NCI-H128 (cell line): ENCODE results near the gene OSBPL5.

ENCODE experiments used
- DNase-seq: peaks from one replicate; lab custom pipeline; 2025; ENCODE audit not compliant: unreplicated experiment; lab: John Stamatoyannopoulos, UW

Gene OSBPL5

DNA sequence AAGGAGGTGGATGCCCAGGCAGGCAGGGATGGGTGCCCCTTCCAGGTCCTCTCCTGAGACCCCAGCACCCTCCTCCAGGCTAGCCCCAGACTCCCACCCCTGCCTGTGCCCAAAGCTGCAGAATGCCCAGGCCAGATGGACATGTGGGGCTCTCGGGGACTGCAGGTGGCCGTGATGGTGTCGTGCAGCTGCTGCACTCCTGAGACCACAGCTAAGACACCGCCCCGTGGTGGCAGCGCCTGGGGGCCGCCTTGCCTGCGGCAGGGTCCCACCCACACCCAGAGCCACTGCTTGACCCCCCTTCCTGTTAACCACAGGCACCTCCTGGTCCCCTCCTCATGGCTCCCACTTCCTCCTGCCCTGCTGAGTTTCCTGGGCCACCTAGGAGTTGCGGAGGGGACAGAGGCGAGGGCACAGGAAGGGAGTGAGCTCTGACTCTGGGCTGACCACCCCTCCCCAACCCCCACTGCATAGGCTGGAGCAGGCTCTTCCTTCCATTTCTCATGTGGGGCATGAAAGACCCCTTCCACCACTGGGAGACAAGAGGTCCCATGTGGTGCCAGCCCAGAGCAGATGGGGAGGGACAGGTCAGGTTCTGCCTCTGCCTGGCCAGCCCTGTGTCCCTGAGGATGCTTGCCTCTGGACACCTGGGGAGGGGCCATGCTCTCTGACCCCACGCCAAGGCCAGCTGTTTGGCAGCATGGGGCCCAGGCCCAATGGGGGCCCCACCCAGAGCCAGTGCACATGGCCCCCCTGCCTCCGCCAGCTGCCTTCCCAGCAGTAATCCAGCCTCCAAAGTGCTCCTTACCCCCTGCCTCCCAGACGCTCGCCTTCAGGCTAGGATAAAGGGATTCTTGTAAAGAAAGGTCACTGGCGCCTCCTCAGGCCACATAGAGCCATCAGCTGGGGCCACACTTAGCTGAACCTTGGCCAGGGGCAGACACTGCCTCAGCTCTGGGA is 29.3 kb downstream of the OSBPL5 start:
- DNase-seq, result no peak

DNA sequence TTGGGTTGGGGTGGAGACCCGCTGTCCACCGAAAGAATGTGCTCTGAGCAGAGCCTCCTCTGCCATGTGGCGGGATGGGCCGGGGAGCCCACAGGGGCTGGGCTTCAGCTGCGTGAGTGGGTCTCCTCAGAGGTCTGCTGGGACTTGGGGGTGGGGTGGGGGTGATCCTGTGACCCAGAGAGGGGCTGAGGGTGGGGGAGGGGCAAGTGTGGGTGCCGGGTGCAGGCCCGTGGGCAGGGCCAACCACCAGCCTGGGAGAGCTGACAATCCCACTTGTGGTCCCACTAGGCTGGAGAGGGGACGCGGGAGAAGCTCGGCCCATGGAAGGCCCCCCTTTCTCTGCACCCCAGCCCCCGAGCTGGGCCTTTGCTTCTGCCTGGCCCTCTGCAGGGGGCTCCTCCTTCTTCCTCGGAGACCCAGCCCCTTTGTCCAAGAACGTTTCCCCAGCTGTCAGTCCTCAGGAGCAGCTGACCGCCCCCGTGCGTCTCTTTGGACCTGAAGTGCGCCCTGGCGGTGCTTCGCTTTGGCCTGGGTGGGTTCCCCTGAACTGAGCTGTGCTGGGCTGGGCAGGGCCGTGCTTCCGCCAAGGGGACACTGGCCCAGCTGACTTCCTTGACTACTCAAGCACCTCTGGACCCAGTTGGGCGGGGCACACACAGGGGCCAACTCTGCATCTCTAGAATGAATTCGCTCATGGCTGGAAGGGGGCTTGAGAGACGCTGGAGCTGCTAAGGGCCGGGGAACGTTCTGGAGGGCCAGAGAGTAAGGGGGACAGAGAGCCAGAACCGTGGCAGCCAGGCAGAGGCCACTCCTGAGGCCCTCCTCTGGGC is 30.2 kb downstream of the OSBPL5 start:
- no peak for DNase-seq

DNA sequence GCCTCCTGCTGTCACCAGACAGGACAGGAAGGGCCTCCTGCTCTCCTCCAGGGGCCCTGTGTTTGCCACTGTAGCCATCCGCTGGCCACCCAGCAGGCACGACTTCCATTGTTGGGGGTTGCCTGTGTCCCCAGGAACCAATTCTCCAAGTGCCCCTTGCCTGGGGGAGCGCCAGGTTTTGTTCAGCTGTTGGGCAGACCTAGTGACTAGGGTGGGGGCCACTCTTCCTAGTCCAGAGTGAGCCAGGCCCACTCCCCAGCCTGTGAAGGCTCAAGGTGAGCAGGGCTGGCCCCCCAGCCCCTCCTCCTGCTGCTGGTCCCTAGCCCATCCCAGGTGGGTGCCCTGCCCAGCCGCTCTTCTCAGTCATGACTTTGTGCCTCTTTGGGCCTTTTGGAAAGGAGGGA is 30.9 kb downstream of the OSBPL5 start:
- DNase-seq, result no peak

DNA sequence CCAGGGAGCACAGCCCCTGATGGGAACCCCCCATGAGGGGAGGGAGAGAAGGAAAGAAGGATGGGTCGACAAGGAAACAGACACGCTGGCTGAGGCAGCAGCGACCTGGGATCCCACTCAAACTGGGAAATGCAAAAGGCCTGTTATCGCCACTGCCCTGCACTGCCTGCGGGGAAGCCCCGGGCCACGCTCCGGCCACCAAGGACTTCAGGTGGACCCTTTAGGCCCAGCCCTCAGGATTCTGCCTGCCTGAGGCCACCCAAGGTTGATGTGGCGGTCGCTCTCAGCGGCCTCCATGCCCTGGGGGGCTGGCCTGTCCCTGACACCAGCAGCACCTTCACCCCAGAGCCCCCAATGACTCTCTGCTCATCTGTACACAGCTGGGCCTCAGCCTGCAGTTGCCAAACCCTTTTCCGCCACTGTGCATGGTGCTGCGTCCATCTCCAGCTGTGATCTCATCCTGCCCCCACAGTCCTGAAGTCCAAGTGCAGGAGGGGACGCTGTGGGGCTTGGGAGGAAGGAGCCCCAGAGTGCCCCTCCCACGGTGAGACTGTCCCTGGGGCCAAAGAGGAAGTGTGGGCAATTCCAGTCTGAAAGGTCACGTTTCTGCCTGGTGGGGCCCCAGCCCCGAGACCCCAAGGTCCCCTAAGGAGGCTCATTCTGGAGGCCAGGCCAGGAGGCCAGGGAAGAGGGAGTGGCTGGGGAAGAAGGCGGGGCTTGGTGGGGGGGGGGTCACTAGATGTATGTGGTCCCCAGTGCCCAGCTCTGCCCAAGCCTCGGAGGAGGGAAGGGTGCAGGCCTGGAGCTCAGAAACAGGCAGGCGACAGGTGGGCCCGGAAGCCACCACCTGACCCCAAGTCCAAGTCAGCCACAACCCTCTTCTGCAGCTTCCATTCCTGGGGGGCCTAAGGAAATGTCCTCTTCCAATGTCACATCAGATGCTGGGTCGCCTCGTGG is 31.6 kb downstream of the OSBPL5 start:
- no peak for DNase-seq

DNA sequence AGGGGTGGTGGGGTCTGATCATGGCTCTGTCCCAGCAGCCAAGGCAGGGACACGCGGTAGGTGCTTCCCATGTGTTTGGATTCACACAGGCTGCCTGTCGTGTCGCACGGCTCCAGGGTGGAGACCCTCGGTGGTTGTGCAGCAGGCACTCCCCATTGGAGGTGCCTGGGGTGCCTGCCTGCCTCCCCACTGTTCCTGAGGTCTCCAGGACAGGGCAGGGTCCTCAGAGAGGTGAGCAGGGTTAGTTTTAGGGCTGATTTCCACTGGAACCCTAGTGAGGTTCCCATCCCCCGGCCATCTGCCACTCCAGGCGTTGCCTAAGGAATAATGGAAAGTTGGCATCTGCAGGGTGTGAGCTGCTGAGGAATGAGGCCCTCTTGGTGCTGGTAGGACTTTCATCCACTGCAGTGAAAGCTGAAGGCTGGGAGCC is 32.3 kb downstream of the OSBPL5 start:
- DNase-seq, result no peak

DNA sequence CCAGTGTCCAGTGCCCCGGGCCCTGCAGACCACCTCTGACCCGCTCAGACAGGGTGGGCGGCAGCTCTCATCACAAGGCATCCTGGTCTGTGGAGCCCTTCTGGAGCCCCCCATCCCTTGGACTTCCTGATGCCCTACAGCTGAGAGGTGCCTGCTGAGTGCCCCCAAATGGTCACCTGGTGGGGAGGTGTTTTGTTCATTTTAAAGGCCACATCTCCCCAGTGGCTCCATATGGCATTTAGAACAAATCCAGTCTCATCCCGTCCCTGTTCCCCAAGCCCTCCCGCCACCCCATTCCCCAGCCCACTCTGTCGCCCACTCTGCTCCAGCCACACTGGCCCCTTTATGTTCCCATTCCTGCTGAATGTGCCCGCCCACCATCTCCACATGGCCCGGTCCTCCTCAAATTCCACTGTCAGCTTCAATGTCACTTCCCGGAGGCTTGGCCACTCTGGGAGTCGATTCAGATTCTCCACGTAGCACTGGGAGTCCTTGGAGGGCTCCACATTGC is 32.8 kb downstream of the OSBPL5 start:
- no peak for DNase-seq

DNA sequence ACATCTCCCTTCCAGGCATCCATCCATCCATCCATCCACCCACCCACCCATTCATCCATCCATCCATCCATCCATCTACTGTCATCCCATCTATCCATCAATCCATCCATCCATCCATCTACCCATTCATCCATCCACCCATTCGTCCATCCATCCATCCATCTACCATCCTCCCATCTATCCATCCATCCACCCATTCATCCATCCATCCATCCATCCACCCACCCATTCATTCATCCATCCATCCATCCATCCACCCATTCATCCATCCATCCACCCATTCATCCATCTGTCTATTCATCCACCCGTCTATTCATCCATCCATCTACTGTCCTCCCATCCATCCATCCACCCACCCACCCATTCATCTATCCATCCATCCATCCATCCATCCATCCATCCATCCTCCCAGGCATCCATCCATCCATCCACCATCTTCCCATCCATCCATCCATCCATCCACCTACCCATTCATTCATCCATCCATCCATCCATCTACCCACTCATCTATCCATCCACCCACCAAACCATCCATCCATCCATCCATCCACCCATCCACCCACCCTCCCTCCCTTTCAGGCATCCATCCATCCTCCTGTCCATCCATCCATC is 33.7 kb downstream of the OSBPL5 start:
- no peak for DNase-seq

DNA sequence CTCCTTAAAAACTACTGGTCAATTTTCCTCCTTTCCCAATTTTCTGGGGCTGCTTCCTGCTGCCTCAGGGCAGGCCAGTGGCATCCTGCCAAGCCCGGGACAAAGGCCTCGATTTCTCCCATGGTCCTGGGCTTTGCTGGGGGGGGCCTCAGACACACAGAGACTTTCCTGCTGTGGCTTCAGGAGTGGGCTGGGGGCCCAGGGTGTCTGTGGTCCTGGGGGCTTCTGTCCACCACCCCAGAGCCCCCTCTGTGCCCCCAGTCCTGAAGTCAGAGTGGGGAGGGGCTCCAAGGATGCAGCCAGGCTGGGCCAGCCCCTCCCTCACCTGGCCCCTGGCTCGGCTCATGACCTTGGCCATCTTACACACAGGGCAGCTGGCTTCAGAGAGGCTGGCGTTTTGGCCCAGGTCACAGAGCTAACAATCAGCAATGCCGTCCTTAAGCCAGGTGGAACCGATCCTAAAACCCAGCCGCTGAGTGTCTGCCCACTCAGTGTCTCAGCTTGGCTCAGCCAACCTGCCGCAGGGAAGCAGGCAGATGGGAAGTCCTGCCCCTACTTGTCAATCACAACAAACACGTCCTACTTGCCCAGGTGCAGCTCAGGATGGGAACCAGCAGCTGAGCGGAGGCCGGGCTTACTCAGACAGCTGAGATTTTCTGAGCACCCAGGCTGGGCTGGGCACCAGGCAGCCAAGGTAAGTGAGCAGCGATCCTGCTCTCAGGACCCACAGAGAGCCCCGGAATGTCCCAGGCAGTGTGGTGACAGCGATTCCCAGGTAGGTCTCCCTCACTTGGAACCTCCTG is 34.6 kb downstream of the OSBPL5 start:
- peak; percentile 45 for DNase-seq

DNA sequence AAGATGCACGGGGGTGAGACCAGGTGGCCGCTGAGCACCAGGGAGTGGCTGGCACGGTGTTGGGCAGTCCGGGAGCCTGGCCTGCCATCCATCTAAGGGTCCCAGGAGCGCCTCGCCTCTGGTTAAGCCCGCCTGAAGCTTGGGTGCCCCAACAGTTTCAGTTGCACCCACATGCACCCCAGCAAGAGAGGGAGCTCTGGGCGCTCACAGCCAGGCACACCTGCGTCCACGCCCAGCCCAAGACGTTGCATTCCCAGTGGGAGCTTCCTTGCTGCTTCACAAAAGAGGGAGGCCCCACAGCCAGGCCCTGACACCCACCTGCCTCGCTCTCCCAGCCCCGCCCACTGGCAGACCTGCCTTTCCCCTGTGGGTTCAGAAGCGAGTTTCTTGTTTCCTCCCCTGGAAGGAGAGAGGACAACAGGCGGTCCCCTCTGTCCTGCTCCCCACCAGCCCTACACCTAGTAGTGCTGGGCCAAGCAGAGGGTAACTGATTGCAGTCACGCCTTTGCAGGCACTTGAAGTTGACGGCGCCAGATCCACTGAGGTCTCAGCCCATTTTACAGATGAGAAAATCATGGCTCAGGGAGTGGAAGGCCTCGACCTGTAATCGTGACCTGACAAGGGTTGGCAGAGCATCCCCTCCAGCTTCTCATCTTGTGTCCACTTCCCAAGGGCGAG is 35.4 kb downstream of the OSBPL5 start:
- DNase-seq, result no peak

DNA sequence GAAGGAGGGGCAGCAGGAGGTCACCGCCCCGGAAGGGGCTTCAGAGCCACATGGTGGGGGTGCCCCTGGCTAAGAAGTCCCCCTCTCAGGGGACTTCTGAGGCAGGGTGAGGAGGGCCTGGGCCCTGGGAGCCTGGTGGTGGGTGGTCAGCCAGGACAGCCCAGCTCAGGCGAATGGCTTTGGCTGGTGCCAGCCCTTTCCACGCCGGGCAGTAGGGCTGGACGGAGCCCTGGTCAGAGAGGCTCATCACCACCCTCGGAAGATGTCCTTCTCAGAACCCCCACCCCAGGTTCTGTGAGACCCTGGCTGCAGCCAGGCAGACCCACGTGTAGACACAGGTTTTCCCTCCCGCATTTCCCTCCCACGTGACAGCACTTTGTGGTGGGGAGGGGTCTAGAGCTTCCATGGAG is 35.9 kb downstream of the OSBPL5 start:
- DNase-seq, result no peak

DNA sequence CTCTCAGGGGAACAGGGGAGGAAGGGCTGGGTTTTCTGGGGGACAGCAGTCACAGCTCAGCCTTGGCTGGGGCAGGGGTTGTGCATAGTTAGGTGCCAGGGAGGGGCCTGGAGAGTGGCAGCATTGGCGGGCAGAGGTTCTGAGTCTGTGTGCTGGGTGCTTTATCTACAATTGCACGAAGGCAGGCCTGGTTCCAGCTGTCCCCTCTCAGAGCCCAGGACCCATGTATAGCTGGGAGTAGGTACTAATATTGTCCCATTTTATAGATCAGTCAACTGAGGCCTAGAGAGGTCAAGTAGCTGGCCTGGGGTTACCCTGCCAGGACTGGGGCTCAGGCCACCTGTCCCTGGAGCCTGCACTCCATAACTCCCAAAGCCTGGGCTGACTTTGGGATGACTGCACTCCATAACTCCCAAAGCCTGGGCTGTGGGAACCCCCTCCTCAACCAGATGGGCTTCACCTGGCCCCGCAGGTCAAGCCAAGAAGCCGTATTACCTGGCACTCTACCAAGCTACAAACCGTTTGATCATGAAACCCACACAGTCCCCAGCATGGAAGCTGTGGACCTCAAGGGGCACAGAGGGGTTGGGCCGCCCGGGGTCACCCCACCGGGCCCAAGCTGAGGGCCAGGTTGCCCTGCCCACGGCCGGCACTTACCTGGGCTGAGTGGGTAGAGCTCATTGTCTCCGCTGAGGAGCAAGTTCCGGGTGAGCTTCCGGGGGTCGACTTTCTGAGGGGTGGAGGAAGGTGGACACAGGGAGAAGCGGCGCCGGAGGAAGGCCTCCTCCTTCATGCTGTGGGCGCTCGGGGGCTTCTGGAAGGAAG is 36.5 kb downstream of the OSBPL5 start:
- no peak for DNase-seq

DNA sequence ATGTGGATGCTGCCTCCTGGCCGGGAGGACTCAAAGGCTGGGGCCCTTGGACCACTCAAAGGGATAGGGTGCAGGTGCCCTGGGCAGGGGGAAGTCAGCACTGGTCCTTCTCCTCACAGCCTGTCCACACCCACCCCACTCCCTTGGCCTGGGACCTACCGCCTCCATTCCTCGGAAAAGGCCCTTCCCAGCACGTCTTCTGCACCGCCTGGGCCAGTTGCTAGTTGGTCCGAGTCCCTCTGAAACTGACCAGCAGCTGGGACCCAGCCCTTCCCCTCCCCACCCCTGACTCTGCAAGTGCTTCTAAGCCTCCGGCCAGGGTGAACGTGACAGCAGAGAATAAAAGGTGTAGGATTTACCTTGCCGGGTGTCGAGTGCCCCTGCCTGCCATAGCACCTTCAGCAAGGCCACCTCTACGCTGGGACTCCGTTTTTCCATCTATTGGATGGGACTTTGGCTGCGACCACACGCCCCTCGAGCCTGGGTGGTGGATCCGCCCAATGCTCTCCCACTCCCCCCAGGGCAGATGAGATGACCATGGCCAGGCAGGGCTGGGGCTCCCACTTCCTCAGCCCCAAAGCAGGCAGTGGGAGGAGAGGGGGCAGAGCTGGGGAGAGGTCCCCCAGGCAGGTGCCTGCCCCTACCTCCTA is 37.3 kb downstream of the OSBPL5 start:
- DNase-seq, result no peak

DNA sequence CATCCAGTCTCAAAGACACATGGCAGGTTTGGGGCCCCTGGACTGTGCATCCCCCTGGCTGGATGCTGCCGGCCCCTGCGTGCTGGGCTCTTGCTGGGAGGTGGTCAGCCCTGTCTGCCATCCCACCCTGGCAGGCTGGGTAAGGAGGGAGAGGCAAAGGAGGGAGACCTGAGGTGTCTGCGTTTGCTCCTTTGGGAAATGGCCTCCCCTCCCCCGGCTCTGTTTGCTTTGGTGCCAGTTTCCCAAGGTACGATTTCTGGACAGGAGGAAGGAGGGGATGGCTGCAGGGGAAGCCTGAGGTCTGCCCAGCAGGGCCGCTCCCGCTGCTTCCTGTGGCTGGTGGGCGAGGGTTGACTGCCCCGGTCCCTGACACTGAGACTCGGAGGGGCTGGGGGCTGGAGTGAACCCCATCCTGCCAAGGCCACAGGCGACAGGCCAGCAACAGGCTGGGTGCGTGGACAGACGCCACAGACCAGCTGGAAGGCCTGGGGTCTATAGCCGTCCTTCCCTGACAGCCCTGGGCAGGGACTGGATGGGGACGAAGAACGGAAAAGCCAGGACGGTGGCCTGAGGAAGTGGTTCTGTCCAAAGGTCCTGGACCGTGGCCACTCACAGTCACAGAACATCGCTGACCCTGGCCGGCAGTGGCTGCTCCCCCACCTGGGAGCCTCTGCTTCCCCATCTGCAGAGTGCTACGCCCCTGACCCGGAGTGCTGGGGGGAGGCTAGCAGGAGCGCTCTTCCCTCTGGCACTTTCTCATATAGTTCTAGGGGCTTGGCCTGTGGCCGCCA is 38.0 kb downstream of the OSBPL5 start:
- DNase-seq, result no peak

DNA sequence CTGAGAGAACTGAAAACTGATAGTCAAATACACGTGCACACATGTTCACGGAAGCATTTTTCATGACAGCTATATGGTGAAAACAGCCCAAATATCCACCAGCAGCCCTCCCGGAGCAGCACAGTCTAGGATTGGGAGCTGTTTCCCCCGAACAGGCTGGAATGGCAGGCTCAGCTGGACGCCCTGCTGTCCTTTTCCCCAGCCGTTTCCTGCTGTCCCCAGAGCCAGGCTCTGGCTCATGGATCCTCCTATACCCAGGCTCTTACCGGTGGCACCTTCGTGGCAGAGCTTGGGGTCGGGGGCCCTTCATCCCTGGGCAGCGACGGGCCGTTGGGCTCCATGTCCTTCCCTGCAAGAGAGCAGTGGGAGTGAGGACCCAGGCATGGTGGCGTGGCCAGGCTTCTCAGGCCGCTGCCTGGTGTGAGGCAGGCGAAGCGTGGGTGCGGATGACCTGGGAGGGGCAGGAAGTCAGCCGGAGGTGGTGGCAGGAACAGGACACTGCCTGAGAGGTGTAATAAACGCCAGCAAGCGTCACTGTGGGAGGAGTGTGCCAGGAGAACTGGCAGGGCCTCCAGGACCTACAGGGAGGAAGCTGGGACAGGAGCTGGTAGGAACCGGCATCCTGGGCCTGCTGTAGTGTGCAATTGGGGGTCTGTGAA is 38.8 kb downstream of the OSBPL5 start:
- no peak for DNase-seq

DNA sequence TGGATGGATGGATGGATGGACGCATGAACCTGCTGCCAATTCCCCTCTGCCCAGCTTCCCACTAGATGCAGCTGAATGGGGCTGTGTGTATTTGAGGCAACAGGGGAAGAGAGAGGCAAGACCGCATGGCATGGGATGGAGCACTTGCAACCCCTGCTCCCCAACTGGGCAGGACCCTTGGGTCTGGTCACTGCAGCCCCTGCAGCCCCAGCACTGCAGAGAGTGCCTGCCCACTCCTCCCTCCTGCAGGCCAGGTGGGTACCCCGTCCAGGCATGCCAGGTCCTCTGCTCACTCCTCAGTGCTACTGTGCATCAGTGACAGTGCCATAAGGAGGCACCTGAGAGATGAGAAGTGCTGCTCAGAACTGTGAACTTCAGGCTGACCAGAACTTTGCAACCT is 40.3 kb downstream of the OSBPL5 start:
- no peak for DNase-seq
